Activated T-cell treated with anti-CD3 and anti-CD28 coated beads, Interleukin-2, amount 50 U/mL, for 24 hours (primary cell): ENCODE data around the gene POU3F4.
A peak's percentile ranks its signal among the peaks of the same experiment; 100 is the strongest.

Source experiments
- DNase-seq: peaks from one replicate; pipeline ENCODE4 v3.0.0-alpha.2; 2020
- H3K27ac Mint-ChIP-seq: 2 replicates; pipeline ENCODE4 v1.8.0; 2020; ENCODE audit warnings: mild to moderate bottlenecking, mixed read lengths
- H3K27me3 Mint-ChIP-seq: 2 replicates; pipeline ENCODE4 v1.8.0; 2020; ENCODE audit warnings: mixed read lengths
- H3K36me3 Mint-ChIP-seq: 2 replicates; pipeline ENCODE4 v1.8.0; 2020; ENCODE audit warnings: low read depth, mixed read lengths
- H3K4me1 Mint-ChIP-seq: 2 replicates; pipeline ENCODE4 v1.8.0; 2020; ENCODE audit warnings: low read depth, mixed read lengths
- H3K4me3 Mint-ChIP-seq: 2 replicates; pipeline ENCODE4 v1.8.0; 2020; ENCODE audit warnings: mild to moderate bottlenecking, moderate library complexity, mixed read lengths
- H3K9me3 Mint-ChIP-seq: 2 replicates; pipeline ENCODE4 v1.8.0; 2020; ENCODE audit warnings: mixed read lengths

POU3F4 gene

GRCh38 chrX:83535417-83536196 lies 27.5 kb downstream of the POU3F4 start:
- no peaks in the 10 kb centered on the region for H3K36me3 Mint-ChIP-seq
- H3K4me1 Mint-ChIP-seq, result no peaks in the 10 kb centered on the region
- H3K4me3 Mint-ChIP-seq, result peak overlapping the region; percentile 55
- no peak for DNase-seq
- no peaks in the 10 kb centered on the region for H3K9me3 Mint-ChIP-seq
- H3K27me3 Mint-ChIP-seq, result peaks cover 35% of the 10 kb centered on the region
- H3K27ac Mint-ChIP-seq, result no peak overlapping the region
